NCI-H2196 (cell line): ENCODE measurements around the gene CPA4.

Source experiments
- DNase-seq: peaks from one replicate; lab custom pipeline; 2025; ENCODE audit not compliant: unreplicated experiment; lab: John Stamatoyannopoulos, UW

The CPA4 gene

DNA sequence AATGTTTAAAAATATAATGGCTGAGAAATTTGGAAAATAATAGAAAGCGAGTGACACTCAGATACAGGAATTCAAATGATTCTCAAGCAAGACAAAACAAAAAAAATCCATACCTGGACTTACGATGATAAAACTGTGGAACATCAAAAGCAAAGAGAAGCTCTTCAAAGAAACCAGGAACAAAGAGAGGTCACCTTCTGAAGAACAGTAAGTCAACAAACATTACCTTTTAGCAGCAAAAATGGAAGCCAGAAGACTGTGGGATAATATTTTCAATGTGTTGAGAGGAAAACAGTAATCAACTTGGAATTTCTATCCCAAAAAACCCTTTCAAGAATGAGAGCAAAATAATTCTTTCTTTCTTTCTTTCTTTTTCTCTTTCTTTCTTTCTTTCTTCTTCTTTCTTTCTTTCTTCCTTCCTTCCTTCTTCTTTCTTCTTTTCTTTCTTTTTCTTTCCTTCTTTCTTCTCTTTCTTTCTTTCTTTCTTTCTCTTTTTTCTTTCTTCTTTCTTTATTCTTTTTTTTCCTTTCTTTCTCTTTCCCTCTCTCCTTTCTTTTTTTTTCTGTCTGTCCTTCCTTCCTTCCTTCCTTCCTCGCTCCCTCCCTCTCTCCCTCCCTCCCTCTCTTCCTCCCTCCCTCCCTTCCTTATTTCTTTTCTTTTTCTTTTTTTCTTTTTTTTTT, 49.9 kb downstream of the CPA4 start:
- no peak for DNase-seq

DNA sequence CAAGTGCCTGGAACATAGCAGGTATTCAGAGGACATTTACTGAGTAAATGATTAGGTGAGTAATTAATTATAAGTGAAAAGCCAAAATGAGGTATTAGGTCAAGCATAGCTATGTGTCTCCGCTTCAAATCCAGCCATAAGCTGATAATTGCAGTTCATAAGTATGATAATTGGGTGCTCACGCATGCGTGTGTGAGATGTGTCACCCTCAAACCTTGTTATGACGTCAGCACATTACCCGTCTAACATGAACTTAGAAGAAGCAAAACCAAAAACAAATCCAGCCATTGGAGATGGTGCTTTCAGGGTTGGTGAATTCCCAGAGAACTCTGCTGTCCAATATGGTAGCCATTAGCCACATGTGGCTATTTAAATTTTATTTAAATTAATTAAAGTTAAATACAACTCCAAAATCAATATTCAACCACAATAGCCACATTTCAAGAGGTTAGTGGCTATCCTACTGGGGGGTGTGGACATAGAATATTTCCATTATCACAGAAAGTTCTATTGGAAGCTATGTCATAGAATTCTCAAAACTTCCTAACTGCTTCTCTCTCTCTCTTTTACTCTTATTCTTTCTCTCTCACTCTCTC, 51.4 kb downstream of the CPA4 start, which contains the start of gene CPA5:
Gene CPA5, plus strand, starts transcription at position 546 of the 596 bp plus-strand sequence. CDS start 1,670 bp downstream, outside the sequence.
- DNase-seq = no peak

DNA sequence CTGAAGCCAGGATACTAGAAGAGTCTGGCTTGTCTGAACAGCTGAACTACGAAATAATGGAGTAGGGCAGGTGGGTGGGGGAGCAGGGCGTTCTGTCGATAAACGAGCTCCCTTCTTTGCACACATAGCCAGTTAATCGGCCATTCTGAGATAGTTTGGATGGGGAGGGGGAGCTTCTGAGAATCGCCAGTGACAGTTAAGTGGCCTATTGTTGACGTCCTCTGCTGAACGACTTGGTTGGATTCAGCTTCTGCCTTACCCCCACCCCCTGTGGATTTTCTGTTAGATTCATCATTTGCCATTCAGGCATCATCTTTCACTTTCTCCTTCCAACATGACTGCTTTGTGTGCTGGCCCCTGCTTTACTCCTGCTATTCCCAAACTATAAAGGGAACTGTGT, 52.2 kb downstream of the CPA4 start:
- DNase-seq = no peak

DNA sequence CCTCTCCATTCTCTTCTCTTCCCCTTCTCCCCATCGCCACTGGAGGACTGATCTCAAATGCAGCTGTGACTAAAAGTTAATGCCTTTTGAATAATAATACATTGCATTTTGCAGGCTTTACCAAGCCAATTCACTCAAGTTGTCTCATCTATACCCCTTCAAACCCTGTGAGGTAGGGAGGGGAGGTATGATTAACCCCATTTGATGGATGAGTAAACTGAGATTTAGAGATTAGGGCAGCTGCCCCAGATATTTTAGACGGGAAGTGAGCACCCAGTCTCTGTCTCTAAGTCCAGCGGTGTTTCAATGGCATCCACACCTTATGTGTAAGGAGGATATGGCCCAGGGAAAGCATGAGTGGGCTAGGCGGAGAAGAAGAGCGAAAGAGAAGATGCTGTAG, 52.8 kb downstream of the CPA4 start:
- no peak for DNase-seq

DNA sequence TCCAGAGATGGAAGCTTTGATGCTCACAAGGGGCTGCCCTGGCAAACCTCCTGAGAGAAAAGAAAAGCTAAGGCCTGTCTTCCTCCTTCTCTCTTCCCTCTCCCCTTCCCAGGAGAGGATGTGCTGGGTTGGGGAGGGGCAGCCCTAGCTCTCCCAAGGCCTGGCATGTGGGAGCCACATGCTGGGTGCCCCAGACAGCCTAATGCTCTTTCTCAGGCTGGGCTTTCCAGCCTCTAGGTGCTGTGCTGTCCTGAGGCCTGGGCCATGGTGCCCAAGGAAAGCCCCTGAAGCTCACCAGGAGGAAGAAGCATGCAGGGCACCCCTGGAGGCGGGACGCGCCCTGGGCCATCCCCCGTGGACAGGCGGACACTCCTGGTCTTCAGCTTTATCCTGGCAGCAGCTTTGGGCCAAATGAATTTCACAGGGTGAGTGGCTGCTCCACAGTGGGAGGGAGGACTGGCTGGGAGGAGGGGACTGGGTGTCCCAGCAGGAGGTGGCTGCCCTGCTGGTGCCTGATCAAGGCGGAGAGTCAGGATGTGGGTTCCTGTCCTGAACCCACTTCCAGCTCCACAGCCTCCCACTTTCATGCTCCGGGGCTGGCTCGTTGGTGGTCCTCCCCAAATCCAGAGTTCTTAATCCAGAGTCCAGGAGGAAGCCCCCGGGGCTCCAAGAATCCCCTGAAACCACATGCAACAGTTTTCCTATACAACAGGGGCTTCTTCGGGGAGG, 53.4 kb downstream of the CPA4 start:
- no peak for DNase-seq

DNA sequence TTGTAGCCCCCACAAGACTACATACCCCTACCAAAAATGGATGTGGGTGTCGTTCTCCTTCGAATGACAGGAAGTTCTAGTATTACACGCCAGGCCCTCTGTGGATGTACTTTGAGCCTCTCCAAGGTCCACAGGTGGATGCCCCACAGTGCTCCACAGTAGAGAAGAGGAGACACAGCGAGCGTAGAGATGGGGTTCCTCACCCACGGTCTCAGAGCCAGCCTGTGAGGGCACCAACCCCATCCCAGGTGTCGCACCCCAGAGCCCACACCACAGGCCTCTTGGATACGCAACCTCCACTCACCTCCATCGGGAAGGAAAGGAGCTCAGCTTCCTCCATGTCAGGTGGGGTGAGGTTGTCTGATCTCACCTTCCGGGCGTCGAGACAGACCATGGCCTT, 54.0 kb downstream of the CPA4 start:
- no peak for DNase-seq

DNA sequence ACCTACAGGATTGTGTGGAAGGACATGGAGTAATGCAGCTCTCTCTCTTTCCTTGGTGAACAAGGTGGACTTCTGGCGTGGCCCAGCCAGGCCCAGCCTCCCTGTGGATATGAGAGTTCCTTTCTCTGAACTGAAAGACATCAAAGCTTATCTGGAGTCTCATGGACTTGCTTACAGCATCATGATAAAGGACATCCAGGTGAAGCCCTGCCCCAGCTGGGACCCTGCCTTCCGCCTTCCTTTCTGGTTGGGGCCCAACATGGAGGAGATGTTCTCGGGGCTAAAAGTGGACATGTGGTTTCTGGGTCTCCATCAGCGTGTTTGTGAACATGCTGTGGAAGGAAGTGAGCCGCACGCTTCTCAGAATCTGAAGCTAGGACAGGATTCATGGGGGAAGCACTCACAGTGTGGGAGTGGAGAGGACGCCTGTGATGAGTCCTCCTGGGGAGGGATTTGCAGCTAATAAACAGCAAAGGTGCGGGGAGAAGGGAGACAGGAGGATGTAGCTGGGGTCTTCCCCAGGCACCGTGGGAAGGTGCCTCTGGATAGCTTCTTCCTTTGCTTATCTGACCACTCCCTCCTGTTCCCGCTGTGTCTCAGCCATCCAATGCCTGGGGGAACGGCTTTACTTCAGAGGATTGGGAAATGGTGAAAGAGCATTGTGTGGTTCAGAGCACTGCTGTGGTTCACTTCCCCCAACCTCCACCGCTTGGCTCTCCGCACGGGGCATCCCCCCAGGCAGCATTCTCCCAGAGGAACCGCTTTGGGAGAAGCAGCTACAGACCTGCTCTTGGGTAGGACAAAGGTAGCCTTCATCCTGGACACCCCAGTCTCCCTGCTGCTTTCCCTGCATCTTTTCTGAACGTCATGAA, 57.2 kb downstream of the CPA4 start:
- DNase-seq = no peak

DNA sequence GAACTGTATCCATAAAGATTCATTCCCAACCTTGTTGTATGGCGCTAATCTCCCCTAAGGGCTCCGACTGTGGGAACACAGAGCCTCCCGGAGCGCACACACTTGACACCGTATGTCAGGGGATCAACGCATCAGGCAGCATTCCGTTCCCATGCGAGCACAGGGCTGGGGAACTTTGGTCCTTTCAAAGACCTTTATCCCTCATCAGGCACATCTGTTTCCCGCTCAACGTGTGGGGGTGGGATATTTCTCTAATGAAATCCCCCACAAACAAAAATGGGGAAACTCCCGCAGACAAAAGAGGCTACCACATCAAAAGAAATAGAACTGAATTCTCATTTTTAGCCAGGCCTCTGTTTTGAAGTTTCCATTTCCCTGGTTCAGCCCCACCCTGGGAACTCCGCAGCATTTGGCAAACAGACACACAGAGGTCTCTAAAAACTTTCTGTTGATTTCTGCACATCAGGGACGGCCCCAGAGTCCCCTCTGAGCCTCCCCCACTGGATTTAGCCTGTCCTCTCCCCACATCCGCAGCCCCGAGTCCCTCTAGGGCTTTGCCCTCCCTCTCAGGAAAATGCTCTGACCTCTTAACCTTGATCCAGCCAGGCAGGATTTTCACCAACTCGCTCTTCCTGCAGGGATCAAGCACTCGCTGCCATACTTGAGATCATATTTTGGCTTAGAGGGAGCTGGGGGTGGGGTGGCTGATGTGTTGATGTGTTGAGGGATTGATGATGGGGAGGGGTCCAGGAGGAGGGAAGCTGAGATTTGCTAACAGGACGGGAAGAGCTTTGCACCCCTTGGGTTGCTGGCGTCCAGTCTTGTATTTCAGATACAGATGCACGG, 58.2 kb downstream of the CPA4 start:
- no peak for DNase-seq

DNA sequence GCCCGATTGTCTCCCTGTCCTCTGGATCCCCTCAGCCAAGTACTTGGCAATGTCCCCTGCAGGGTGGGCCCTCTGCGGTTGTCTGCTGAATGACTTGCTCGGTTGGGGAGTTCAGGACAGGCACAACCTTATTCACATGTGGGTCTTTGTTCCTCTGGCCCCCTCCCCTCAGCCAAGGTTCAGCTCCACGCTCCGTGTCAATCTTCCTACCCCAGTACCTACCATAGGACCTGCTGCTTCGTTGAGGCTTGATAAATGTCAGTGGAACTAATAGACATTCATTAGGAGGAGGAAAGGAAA, 58.8 kb downstream of the CPA4 start:
- DNase-seq = no peak

DNA sequence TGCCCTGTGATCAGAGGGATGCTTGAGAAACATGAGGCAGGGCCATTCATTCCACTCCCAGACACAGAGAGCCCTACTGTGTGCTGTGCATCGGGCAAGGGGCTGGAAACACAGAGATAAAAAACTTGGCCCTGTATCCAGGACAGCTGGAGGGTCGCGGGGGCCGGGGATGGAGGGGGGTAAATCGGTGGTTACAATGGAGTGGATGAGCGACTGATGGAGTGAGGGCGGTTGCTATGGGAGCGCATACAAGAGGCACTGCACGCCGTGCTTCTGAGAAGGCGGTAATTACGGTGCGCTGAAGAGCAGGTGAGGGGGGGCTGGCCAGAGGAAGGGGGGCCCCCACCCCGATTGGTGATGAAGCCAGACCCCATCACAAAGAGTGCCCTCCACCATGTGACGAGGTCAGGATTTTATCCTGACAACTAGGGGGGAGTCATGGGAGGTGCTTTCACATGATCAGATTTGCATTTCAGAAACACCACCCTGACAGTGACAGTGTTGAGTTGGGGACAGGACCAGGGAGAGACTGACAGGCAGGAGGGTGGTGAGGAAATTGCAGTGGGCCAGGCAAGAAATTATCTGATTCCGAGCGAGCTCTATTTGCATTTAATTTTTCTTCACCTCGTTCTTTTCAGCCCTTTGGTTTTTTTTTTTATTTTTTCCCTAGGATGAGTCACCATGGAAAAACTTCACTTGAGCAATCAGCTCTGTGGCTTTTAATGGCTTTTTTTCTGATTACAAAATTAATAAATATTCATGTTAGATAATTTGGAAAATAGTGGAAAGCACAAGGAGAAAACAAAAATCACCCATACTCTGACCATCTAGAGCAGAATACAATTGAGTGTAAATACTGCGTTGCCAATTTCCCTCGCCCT, 59.5 kb downstream of the CPA4 start:
- no peak for DNase-seq

DNA sequence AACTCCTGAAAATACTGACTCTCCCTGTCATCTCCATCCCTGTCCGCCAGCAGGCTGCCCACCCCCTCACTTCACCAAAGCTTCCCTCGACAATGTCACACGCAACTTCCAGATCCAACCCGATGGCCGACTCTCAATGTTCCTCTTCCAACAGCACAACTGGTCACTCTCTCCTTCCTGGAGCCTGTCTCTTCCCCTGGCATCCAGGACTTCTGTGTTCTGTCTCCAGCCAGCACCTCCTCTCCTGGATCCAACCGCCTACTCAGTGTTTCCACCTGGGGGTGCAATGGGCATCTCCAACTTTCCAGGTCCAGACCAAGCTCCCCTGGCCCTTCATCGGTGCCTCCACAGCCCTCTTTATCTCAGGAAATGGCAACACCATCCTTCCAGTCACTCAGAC, 60.2 kb downstream of the CPA4 start:
- no peak for DNase-seq

DNA sequence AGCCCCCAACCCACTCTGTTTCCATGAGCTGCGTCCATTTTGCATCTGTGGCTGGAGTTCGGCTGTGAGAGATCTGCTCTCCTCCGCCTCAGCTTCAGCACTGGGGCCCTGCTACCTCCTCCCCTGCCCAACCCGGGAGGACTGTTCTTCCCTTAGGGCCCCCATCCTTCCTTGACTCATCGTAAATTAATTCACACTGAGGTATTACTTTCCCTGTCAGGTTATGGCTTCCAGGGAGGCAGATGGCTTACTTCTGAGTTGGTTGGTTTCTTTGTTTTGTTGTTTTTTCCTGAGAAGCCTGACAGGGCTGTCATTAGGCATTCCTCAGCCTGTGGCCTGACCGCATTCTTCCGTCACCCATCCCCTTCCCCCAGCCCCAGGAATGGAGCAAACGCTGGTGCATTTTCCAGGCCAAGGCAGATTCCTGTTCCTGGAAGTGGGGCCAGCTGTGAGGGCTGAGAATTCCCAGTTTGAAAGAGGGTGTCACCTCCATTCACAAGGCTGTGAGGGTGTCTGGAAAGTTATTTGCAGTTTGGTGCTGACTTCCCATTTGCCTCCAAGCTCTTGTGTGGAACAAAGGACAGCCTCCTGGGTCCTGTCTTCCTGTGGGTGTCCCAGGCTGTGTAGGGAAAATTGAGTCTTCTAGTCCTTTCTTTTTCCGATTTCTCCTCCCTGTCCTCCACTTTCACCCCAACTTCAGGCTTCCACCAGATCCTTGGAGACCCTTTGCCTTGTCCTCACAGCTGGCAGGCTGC, 63.3 kb downstream of the CPA4 start:
- DNase-seq = no peak

DNA sequence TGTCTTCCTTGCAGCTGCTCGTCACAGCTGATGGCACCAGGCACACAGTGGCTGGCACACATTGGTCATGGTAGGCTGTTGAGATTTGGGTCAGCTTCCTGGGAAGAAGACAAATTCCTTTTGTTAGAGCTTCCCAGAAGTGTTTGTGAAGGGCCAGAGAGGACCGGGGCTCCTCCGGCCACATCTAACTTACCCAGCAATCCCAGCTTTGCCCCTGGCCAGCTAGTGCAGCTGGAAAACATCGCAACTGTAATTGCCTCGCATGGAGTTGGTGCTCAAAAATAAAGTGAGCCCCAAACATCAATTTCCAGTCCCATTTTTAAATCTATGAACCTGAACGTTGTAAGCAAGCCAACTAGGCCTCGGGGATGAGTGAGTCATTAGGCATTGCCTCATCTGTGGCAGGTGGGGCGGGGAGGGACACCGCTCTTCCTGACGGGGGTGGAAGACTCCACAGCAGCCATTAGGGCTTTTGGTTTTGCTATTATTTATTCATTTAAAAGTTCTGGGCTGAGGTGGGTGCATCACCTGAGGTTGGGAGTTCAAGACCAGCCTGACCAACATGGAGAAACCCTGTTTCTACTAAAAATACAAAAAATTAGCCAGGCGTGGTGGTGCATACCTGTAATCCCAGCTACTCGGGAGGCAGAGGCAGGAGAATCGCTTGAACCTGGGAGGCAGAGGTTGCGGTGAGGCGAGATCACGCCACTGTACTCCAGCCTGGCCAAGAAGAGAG, 64.1 kb downstream of the CPA4 start:
- DNase-seq = peak; percentile 23

DNA sequence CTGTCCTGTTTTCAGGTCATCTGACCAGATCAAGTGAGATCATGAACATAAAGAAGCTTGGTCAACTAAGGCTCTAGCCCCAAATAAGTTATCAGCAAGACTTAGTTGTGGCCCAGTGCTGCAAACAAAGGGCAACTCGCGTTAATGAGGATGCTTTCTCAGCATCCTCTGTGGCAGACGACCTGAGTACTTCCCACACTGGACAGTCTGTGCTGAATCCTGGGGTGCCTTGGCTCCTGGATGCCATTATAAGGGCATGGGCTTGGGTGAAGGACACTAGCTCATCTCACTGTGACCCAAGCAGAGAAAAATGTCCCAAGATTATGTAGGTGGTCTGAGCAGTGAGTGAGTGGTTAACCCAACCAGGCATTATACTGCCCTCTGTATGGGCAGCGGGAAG, 65.5 kb downstream of the CPA4 start:
- no peak for DNase-seq

DNA sequence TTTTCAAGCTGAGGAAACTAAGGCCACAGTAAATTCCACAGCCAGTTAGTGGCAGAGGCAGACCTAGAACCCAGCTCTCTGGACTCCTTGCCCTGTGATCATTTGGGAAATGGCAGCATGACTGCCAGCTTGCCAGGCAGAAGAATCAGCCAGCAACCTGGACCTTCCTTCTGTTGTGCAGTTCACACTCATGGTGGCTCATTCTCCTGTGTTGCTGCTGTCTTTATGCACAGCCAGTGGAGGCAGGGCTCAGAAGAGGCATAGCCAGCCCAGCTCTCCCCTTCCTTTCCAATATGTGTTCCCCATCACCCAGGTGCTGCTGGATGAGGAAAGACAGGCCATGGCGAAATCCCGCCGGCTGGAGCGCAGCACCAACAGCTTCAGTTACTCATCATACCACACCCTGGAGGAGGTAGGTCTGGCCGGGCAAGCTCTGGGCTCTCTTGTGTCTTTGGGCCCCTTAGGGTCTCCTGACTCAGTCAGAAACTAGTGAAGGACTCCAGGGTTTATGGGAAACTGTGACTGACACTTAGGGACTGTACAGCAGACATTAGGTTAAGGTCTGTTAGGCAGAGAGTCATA, 66.4 kb downstream of the CPA4 start:
- no peak for DNase-seq

DNA sequence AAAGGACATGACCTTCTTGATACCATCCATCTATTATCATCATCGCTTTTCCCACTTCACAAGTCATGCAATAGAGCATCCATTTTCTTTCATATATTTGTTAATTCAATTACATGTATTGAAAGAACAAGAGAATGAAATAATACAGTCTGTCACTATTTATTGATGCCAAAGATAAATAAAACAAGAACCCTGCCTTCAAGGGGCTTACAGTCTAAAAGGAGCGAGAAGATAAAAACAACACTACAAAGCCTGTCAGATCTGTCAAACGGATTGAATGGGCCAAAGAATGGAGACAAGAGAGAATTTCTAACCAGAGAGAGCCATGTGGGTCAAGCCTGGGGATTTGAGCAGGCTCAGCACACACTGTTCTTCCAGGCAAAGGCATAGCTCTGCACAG, 67.6 kb downstream of the CPA4 start:
- no peak for DNase-seq

DNA sequence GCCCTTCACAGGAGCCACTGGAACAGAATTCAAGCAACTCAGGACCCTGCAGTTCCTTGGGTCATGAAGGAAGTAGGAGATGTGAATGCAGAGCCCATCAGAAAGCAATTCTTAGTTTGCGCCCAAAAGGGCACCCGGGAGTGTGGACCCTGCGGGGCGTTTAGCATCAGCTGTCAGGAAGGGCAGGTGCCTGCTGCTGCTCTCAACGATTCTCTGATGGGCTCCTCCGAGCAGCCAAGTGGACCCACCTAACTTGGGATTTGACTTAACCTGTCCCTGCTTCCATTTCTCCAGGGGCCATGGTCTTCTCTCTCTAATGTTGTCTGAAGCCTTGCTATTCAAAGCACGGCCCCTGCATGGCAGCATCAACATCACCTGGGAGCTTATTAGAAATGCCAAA, 68.7 kb downstream of the CPA4 start:
- no peak for DNase-seq

DNA sequence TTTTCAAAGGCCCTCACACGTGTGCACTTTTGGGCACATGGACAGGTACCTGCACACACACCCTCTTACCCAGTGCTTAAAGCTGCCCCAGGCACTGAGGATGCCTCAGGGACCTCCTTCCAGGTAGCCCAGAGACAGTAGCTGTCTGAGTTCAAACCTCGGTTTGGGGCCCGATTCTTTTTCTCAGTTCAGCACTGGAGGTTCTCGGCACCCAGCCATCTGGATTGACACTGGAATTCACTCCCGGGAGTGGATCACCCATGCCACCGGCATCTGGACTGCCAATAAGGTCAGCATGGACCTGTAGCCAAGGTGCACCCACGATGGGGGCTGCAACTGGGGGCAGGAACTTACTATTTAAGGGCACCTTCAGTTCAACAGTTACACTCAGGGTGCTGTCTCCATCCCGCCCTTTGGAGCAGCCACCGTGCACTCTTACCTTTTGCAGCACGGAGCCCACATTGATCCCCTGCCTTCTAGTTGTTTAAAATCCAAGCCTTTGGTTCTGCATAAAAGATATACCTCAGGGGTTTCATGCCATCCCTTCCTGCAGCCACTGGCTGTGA, 69.4 kb downstream of the CPA4 start:
- no peak for DNase-seq
